Stimulated activated CD8-positive, alpha-beta memory T cell treated with anti-CD3 and anti-CD28 coated beads, Interleukin-15, amount 100 ng/mL, for 1 hour (primary cell): ENCODE data around the gene PHF24.

Experiments used
- DNase-seq: peaks from one replicate; pipeline ENCODE4 v3.0.0-alpha.2; 2020; ENCODE audit warnings: low read depth

The PHF24 gene

DNA sequence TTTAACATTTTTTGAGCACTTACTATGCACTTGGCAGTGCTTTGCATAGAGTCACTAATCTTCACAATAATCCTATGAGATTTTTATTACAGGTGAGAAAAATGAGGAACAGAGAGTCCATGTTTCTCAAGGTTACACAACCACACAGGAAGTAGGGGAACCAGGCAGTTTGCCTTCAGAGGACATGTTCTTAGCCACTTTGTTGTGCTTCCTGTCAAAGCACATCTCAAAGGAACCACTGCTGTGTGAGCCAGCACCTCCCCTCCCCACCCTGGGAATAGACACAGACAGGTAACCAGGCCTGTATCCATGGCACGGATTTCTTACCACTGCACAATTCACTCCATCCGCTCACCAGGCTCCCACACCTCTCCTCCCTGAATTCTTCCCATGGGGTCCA, 25.1 kb downstream of the PHF24 start:
- DNase-seq, result no peak

DNA sequence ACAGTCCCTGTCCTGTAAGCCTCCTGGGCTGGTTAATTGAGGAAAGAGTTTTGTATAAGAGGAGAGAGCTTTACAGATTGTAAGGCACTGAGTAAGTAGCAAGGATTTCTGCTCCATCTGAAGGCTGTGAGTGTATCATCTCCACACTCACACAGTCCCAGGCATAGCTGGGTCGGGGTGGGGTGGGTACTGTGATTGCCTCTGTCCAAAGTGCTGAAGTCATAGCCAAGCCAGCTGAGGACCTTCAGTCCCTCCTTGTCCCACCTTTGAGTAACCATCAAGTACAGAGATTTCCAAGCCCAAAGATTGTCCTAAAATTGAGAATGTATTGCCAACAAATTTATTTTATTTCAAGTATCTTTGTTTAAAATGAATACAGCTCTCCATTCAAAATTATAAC, 26.0 kb downstream of the PHF24 start:
- no peak for DNase-seq

DNA sequence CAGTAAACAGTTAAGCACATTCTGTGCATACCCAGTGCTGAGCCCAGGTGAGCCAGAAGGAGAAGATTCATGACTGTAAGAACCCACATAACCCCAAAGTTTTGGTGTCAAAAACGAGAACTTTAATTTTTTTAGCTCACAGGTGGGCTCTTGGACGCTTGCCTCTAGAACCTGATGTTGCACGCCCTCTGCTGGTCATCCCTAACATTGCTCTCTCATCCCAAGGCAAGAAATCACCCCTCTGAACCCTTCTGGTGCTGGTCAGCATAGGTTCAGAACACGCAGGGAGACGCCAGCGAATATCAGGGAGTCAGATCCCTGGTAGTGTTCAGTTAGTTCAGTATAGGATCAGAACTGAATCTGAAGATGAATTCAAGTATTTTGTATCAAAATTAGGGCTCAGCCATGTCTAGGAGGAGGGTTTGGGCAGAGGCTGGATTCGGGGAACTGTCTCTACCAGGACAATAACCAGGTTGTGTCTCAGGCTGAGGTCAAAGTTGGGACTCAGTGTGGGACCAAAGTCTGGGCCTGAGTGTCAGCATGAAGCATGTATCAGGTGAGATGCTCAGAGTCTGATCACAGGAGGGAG, 27.3 kb downstream of the PHF24 start:
- DNase-seq, result peak; percentile 40

DNA sequence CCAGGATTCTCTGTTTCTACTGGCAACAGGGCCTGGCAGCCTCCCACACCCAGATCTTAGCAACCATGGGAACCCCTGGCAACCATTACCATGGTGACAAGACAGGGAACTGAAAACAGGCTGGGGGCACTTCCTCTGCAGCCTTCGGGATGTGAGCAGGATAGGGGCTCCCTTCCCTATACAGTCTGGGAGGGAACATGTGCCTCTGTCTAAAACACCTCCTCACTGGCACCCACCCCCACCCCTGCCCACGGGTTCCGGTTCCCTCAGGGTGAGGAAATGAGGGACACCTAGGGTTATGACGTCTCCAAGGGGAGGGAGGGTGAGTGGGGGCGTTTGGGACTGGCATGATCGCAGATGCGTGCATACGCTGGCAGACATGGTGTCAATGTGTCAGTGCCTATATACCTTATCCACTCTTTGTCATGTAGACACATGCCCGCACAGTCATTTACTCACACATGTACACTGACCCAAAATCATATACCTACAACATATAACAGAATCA, 28.5 kb downstream of the PHF24 start:
- DNase-seq, result no peak

DNA sequence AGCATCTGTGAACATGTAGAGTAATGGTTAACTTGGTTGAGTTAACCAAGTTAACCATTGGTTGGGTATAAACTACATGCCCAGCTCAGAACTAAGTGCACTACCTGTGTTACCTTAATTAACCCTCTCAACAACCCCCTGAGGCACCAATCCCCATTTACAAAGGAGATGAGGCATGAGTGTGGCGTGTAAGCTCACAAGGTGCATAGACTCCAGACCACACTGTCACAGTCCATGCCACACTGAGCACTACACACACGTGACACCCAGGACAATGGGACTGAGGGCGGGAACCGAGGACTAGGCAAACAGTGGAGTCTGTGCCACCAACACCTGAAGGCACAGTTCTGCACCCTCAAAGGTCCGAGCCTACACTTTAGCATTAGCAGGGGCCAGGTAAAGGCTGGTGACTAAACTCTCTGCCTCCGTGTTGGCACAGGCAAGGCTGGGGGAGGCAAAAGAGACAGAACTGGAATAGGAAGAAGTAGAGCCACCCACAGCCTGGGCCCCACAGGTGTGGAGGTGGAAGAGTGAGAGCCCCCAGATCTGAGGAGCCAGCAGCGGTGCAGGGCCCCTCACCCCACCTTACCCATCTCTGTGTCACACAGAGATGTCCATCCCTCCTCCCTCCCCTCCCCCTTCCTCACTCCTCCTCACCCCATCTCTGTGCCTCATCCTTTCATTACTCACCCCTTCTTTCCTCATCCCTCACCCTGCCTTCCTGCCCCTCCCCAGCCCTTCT, 29.2 kb downstream of the PHF24 start:
- no peak for DNase-seq

DNA sequence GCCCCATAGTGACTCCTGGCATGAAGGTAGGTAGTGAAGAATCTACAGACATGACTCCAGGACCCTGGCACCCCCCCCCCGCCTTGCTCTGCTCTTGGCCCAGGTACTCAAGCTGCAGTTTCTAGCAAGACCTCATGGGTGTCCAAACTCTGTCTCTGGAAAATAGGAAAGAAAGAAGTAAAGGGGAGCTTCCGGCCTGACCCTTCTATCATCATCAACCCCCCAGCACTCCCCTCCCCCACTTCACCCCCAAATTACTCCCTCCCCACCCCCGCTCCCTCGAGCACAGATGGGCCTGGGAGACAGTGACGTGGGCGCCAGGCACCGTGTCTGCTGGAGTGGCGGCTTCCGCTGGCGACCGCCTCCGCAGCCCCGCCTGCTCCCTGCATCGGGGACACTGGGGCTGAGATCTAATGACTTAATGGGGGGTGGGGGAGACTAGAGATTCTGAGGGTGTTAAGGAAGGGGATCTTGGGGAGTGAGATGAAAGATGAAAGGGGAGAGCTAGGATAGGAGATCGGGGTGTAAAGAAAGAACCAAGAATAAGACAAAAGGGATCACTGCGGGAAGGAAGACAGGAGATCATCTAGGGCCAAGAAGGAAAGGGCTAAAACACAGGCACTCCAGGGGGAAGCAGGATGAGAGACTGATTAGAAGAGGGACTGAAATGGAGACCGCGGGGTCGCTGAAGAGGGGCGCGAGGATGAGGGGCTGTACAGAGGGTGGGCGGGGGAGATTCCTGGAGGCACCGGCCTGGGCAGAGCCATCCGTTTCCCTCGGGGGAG, 30.3 kb downstream of the PHF24 start:
- DNase-seq, result no peak

DNA sequence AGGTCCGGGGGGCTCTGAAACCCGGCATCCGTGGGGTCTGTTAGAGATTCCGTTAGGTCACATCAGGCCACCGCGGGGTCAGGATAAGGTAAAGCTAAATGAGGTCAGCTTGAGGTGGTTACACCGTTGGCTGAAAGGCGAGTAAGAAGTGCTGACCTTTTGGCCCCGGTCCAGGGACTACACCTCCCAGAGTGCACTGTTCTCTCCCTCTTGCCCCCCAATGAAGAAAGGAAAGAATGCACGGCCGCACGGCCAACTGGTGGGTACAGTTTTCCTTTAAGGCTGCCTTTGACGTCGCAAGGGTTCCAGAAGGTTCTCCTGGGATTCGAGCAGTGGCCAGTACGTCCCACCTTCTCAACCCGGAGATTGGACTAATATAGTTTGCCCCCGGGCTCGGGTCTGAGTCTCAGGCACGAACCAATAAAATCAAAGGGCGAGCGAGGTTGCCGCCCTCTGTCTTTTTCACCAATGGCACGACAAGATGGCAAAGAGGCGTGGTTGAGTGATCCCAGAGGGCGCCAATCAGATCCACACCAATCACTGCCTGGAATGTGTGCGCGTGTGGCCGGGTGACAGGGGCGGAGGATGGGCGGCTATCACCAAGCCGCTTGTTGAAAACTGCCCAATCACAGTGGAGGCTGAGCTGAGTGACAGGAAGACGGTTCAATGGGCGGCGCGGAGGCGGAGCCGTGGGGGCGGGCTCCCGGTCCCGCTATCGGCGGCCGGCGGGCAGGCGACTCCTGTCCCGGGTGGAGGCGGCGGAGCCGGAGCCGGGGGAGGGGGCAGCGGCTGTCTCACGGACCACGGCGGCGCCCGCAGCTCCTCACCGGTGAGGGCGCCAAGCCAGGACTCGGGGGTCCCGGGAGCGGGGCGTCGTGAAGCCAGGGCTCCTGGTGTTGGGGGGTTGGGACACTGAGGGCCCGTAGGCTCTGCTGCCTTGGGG, 31.2 kb downstream of the PHF24 start, which contains the start of gene DNAJB5:
Gene DNAJB5 (plus strand): TSS at position 743 of the 943 bp plus-strand sequence. CDS start 886 bp downstream, outside the sequence.
- peak; percentile 94 for DNase-seq

DNA sequence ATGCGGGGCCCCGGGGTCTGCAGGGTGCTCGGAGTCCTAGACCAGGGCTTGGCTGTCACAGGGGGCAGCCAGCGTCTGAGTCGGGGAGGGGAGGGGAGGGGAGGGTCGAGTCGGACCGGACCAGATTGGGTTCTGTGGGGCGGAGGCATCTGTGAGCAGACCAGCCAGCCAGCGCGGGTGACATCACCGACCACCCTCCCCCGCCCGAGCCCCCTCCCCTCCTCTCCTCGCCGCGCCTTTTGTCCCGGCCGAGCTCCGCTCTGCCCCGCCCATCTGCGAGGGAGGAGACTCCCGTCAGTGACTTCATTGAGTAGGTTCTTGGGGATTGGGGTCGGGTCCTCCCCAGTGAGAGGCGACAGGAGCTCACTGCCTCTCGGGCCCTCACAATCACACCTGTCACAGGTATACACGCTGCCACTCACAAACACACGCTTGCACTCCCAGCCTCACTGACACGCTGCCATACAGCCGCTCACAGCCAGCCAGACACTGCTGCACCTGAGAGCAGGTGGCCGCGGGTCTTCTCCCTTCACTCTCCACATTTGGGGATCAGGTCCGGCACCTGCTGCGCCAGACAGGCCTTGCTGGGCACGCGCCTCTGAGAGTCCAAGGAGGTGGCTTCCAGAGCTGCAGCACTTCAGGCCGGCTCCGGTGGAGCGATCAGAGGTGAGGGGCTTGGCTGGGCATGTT, 32.0 kb downstream of the PHF24 start:
- DNase-seq, result no peak

DNA sequence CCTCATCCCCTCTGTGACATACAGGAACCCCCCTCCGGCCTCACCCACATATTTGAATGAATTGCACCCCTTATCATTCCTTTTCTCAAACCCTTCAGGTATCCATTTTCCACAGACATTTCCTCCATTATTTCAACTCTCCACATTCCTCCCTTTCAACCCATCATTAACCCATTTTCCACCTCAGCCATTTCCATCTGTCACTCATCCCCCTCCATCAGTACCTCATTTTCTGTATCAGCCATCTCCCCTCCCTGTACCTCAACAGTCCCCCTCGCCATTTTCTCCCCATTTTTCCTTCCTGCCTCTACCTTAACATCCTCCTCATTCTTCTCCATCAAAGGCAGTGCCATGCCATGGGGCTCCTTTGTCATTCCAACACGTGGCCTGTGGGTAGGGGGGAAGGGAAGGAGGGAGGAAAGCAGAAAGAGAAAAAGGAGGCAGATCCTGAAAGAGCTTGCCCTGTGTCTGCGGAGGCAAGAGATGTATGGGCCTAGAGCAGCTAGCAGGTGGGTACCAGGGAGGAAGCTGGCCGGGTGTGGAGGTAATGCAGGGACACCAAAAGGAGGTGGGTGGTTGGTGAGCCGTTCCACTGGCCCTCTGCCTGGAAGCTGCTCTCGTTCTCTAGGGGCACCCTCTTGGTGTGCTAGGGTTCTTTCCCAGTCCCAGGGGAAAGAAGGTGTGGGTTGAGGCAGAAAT, 33.0 kb downstream of the PHF24 start:
- DNase-seq, result no peak

DNA sequence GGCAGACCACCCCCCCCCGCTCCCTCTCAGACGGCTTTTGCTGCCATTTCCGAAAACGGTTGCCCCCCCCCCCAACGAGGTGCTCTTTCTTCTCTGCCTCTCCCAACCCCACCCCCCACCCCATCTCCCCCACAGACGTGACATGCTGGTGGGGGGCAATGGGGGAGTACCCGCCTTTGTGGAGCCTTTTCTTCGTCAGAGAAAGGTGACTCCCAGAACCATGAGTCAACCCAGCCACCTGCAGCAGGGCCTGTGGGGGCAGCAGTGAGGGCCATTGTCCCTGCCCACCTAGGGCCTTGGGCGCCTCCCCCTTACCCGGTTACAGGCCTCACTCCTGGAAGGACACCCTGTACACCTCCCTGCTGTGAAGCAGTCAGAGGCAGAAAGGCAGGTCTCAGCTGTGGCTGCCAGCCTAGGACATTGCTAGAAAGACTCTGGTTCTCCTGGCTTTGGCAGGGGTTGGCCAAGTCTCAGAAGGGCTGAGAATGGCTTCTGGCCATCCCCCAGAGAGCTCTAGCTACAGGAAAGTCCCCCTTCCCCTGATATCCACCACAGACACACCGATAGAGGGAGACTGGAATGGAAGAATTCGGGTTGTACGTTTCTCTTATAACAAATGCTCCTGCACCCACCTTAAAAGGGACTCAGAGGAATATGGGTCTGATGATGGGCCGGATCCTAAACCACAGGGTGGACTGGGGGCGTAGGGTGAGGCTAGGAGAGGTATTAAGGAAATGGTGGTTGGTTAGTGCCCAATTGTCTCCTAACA, 33.7 kb downstream of the PHF24 start:
- DNase-seq, result no peak

DNA sequence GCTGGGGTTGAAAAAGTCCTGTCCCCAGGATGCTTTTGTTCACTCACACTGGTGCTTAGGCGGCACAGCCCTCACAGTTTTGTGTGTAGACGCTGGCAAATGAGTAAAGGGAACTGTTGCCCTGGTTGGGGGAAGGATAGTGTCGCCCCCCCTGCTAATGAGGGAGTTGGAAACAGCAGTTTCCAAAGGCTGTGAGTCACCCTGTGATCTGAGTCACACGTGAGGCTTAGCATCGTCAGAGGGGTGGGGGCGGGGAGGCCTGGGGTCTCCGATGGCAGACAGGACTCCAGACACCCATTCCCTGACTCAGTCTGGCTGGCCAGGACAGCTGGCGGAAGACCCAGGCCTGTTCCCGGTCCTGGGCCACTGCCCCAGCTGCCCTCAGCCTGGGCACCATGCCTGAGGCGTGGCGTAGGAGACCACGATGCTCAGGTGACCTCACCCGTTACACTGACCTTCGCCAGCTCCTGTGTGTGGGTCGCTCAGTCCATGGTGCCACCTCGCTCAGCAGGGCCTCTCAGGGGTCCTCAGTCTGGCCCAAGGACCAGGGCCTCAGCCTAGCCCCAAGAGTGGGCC, 34.4 kb downstream of the PHF24 start:
- DNase-seq, result no peak

DNA sequence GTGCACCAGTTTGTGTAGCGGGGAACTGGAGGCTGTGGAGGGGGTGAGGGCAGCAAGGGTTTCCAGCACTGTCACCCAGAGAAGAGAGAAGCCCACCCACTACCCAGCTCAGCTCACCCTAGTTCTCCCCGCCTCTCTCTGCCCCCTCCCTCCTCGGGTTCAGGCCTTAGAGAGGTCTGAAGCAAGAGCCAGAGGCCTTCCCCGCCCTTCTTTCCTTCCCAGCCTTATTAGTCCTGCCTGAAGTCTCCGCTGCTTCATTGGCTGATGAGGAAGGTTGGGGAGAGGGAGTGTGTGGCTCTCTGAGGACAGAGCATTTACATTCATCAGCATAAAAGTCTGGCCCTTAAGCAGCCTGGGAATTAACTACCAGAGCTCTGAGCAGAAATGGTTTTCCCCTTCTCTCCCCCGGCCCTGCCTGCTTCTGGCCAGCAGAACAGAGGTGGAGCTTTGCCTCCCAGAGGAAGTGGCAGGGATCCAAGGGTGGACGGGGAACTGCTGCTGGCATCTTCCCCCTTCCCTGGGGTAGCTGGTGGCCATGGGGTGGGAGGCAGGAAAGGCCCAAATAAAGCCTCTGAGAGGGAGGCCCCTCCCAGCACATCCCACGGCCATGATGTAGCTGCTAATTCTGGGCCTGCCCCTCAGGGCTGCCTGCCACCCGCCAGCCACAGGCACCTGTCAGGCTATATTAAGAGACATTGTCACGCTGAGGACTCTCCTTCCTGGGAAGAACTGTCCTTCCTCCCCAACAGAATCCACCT, 35.6 kb downstream of the PHF24 start:
- no peak for DNase-seq

DNA sequence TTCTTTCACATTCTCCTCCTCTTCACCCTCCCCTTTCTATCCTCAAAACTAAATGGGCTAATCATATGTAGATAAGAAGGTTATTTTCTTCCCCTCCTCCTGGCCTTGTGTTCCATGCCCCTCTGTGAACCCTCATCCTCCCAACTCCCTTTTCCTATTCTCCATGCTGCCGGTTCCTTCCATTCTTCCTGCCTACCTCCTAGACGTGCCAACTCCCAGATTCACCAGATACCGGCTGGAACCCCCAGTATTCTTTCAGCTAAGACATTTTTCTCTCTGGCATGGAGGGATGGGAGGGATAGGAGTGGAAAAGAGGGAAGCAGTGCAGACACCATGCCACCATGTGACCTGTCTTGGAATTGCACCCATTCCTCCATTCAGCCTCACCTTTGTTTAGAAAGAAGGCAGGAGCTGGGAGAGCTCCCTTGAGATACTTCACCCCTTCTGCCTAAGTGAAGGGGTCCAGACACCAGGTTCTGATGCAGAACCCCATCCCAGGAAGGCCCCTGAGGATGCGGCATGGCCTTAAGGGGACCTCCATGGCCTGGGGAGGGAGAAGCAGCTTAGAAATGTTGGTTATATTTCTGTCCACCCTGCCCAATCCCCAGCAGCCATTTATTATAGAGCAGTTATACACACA, 36.3 kb downstream of the PHF24 start:
- DNase-seq, result no peak

DNA sequence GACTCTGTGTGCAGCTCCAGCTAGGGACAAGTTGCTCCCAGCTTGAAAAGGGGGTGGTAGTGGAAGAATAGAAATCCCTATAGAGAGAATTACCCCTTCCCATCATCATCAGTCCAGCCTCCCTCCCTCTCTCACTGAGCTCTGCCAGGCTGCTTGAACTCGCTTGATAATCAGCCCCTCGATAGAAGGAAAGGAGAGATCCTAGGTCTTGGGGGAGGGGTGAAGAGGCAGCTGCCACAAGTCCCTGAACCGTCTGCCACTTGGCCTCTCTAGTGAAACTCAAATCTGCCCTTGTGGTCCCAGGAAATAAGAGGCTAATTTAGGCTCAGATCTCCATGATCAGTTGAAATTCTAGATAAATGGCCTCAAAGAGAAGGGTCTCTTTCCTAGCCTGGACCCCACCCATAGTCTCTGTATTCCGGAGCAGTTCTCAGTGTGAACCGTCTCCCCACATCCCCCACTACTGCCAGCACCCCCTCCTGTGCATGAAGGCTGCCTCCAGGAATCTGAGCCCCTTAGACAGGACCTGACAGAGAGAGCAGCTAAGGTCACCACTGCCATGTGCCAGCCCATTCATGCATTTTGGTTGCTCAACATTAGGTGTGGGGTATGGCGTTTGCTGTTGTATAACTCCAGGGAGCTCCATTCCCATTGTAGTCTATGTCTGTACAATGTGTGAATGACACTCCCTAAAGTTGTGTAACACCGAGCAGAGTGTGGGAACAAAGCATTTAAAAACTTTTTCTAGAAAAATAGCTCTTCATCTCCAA, 37.0 kb downstream of the PHF24 start:
- DNase-seq, result no peak

DNA sequence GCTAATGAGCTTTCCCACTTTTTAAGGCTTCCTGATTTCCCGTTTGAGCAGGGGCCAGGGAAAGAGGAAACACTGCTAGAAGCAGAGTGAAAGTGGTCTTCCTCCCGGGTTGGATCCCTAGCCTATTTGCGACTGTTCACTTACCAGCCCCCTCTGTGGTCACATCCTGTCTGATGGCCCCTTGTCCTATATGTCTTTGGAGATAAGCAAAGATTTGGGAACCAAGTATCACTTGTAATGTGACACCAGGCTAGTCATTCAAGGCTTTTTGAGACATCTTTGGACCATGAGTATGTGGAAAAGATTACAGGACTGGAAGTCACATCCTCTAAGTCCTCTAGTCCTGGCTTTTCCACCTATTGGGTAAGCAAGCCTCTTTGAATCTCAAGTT, 37.6 kb downstream of the PHF24 start:
- DNase-seq, result no peak

DNA sequence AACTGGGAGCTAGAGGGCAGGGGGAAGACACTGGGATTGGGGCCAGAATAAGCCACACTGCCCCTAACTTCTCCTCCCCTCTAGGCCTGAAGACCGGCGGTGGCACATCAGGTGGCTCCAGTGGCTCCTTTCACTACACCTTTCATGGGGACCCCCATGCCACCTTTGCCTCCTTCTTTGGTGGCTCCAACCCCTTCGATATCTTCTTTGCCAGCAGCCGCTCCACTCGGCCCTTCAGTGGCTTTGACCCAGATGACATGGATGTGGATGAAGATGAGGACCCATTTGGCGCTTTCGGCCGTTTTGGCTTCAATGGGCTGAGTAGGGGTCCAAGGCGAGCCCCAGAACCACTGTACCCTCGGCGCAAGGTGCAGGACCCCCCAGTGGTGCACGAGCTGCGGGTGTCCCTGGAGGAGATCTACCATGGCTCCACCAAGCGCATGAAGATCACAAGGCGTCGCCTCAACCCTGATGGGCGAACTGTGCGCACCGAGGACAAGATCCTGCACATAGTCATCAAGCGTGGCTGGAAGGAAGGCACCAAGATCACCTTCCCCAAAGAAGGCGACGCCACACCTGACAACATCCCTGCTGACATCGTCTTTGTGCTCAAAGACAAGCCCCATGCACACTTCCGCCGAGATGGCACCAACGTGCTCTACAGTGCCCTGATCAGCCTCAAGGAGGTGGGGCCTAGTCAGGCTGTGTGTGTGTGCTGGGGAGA, 38.3 kb downstream of the PHF24 start:
- no peak for DNase-seq

DNA sequence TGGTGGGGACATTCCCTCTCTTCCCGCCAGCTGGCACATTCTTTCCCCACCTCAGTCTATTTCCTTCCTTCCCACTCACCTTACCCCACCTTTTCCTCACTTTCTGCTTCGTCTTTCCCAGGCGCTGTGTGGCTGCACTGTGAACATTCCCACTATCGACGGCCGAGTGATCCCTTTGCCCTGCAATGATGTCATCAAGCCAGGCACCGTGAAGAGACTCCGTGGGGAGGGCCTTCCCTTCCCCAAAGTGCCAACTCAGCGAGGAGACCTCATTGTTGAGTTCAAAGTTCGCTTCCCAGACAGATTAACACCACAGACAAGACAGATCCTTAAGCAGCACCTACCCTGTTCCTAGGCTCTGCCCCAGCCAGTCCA, 38.8 kb downstream of the PHF24 start:
- DNase-seq, result no peak
